ENCODE data around the gene CEP128.

- TF ChIP-seq EP300 (IDR thresholded peaks at IDR 0.05) (no peak), CTCF (IDR thresholded peaks at IDR 0.05) (no peak)
These were observed 14.6 kb upstream of the CEP128 start for GRCh38 chr14:80956102-80956501.

Data from suprapubic skin (tissue), 3 donors.